Measurements from ENCODE around the gene SERPINA5.
A peak's percentile ranks its signal among the peaks of the same experiment; 100 is the strongest.

SERPINA5 gene

GRCh38 chr14:94548999-94549985 is 31.9 kb upstream of the SERPINA5 start:
- peak; percentile 1 for DNase-seq
- H2BK12ac ChIP-seq (ENCODE audit: low read length in 2 of 2), result no peak overlapping the region
- no peak overlapping the region for H3K4me3 ChIP-seq (ENCODE audit: insufficient read depth in 1 of 2, low read depth in 1 of 2, low read length in 2 of 2)
- H3K79me1 ChIP-seq (replicated peaks; ENCODE audit: low read length, poor library complexity, severe bottlenecking), result no peaks in the 10 kb centered on the region
- 35% methylated on average over 22 of the region's 24 CpGs for WGBS
- no peak overlapping the region for H2AFZ ChIP-seq (ENCODE audit: low read depth, low read length)
- no peak overlapping the region for H3K23ac ChIP-seq (ENCODE audit: low read length in 2 of 2)
- no peak overlapping the region for H2BK120ac ChIP-seq (ENCODE audit: low read depth, low read length)
- no peak overlapping the region for H3K18ac ChIP-seq (ENCODE audit: low read depth in 1 of 2, low read length in 2 of 2)
- no peak overlapping the region for H3K4ac ChIP-seq (ENCODE audit: low read depth in 1 of 2, low read length in 2 of 2)
- H2BK15ac ChIP-seq (ENCODE audit: low read depth, poor library complexity, severe bottlenecking), result no peak overlapping the region
- peaks cover 1% of the 10 kb centered on the region for H3K4me1 ChIP-seq (ENCODE audit: control insufficient read depth, insufficient read depth, low read depth, low read length)
- no peak overlapping the region for H4K91ac ChIP-seq (ENCODE audit: low read length)
- H3K27ac ChIP-seq (ENCODE audit: low read length, poor library complexity, severe bottlenecking), result no peak overlapping the region
- H2BK5ac ChIP-seq (ENCODE audit: low read depth, low read length, poor library complexity, severe bottlenecking), result no peak overlapping the region
- H3K9ac ChIP-seq (ENCODE audit: low read length), result no peak overlapping the region
- no peak overlapping the region for H3K14ac ChIP-seq (ENCODE audit: low read length in 2 of 2)
- peaks cover 0 to 13% of the 10 kb centered on the region in 2 experiments for H3K27me3 ChIP-seq (ENCODE audit: control insufficient read depth in 1 of 2, insufficient read depth in 1 of 2, low read length in 2 of 2)
- no peak overlapping the region for H3K4me2 ChIP-seq (ENCODE audit: low read length, poor library complexity, severe bottlenecking)
- H2AK5ac ChIP-seq (ENCODE audit: low read length, severe bottlenecking), result no peak overlapping the region
- H3K36me3 ChIP-seq (ENCODE audit: control insufficient read depth in 1 of 2, insufficient read depth in 2 of 2, low read depth in 1 of 2, low read length in 2 of 2), result no peaks in the 10 kb centered on the region
- H4K8ac ChIP-seq (ENCODE audit: low read length), result no peak overlapping the region
- peaks cover 5% of the 10 kb centered on the region for H3K9me3 ChIP-seq (ENCODE audit: control insufficient read depth, low read length)

- no peak for DNase-seq
- no peak overlapping the region for H4K8ac ChIP-seq (ENCODE audit: low read length)
- no peaks in the 10 kb centered on the region for H3K36me3 ChIP-seq (ENCODE audit: control insufficient read depth in 1 of 2, insufficient read depth in 2 of 2, low read depth in 1 of 2, low read length in 2 of 2)
- no peak overlapping the region for H2BK12ac ChIP-seq (ENCODE audit: low read length in 2 of 2)
- no peak overlapping the region for H3K4me2 ChIP-seq (ENCODE audit: low read length, poor library complexity, severe bottlenecking)
- H2AK5ac ChIP-seq (ENCODE audit: low read length, severe bottlenecking), result no peak overlapping the region
- H3K27me3 ChIP-seq (ENCODE audit: control insufficient read depth in 1 of 2, insufficient read depth in 1 of 2, low read length in 2 of 2), result peaks cover 0 to 13% of the 10 kb centered on the region in 2 experiments
- no peak overlapping the region for H3K4me3 ChIP-seq (ENCODE audit: insufficient read depth in 1 of 2, low read depth in 1 of 2, low read length in 2 of 2)
- WGBS, result 80% methylated on average over 3 of the region's 8 CpGs
- no peak overlapping the region for H4K91ac ChIP-seq (ENCODE audit: low read length)
- H2BK5ac ChIP-seq (ENCODE audit: low read depth, low read length, poor library complexity, severe bottlenecking), result no peak overlapping the region
- no peak overlapping the region for H2BK120ac ChIP-seq (ENCODE audit: low read depth, low read length)
- H3K18ac ChIP-seq (ENCODE audit: low read depth in 1 of 2, low read length in 2 of 2), result no peak overlapping the region
- no peak overlapping the region for H3K23ac ChIP-seq (ENCODE audit: low read length in 2 of 2)
- peaks cover 10% of the 10 kb centered on the region for H3K9me3 ChIP-seq (ENCODE audit: control insufficient read depth, low read length)
- H2AFZ ChIP-seq (ENCODE audit: low read depth, low read length), result no peak overlapping the region
- no peak overlapping the region for H3K14ac ChIP-seq (ENCODE audit: low read length in 2 of 2)
- H3K79me1 ChIP-seq (replicated peaks; ENCODE audit: low read length, poor library complexity, severe bottlenecking), result no peaks in the 10 kb centered on the region
- H3K9ac ChIP-seq (ENCODE audit: low read length), result no peak overlapping the region
- H3K4ac ChIP-seq (ENCODE audit: low read depth in 1 of 2, low read length in 2 of 2), result no peak overlapping the region
- H3K27ac ChIP-seq (ENCODE audit: low read length, poor library complexity, severe bottlenecking), result no peak overlapping the region
- peaks cover 1% of the 10 kb centered on the region for H3K4me1 ChIP-seq (ENCODE audit: control insufficient read depth, insufficient read depth, low read depth, low read length)
- H2BK15ac ChIP-seq (ENCODE audit: low read depth, poor library complexity, severe bottlenecking), result no peak overlapping the region
Observed at GRCh38 chr14:94550041-94550440, 31.2 kb upstream of the SERPINA5 start.

GRCh38 chr14:94555991-94556390 is 25.2 kb upstream of the SERPINA5 start:
- Histone ChIP-seq H4K8ac (ENCODE audit: low read length) (no peak overlapping the region), H2BK120ac (ENCODE audit: low read depth, low read length) (no peak overlapping the region), H3K4ac (ENCODE audit: low read depth in 1 of 2, low read length in 2 of 2) (no peak overlapping the region), H2AK5ac (ENCODE audit: low read length, severe bottlenecking) (no peak overlapping the region), H3K4me3 (ENCODE audit: insufficient read depth in 1 of 2, low read depth in 1 of 2, low read length in 2 of 2) (no peak overlapping the region), H3K9ac (ENCODE audit: low read length) (no peak overlapping the region), H3K79me1 (replicated peaks; ENCODE audit: low read length, poor library complexity, severe bottlenecking) (no peaks in the 10 kb centered on the region), H2AFZ (ENCODE audit: low read depth, low read length) (no peak overlapping the region), H3K27ac (ENCODE audit: low read length, poor library complexity, severe bottlenecking) (no peak overlapping the region), H3K23ac (ENCODE audit: low read length in 2 of 2) (no peak overlapping the region), H3K14ac (ENCODE audit: low read length in 2 of 2) (no peak overlapping the region), H3K18ac (ENCODE audit: low read depth in 1 of 2, low read length in 2 of 2) (no peak overlapping the region), H4K91ac (ENCODE audit: low read length) (no peak overlapping the region), H2BK15ac (ENCODE audit: low read depth, poor library complexity, severe bottlenecking) (no peak overlapping the region), H2BK5ac (ENCODE audit: low read depth, low read length, poor library complexity, severe bottlenecking) (no peak overlapping the region), H3K27me3 (ENCODE audit: control insufficient read depth in 1 of 2, insufficient read depth in 1 of 2, low read length in 2 of 2) (peaks cover 0 to 17% of the 10 kb centered on the region in 2 experiments), H3K4me2 (ENCODE audit: low read length, poor library complexity, severe bottlenecking) (no peak overlapping the region), H3K36me3 (ENCODE audit: control insufficient read depth in 1 of 2, insufficient read depth in 2 of 2, low read depth in 1 of 2, low read length in 2 of 2) (no peaks in the 10 kb centered on the region), H2BK12ac (ENCODE audit: low read length in 2 of 2) (no peak overlapping the region), H3K4me1 (ENCODE audit: control insufficient read depth, insufficient read depth, low read depth, low read length) (no peaks in the 10 kb centered on the region), H3K9me3 (ENCODE audit: control insufficient read depth, low read length) (peaks cover 12% of the 10 kb centered on the region)
- WGBS, result 84% methylated on average over 9 of the region's 9 CpGs
- no peak for DNase-seq

GRCh38 chr14:94557327-94557726 is 23.9 kb upstream of the SERPINA5 start:
- Histone ChIP-seq H3K79me1 (replicated peaks; ENCODE audit: low read length, poor library complexity, severe bottlenecking) (no peaks in the 10 kb centered on the region), H3K23ac (ENCODE audit: low read length in 2 of 2) (no peak overlapping the region), H3K4ac (ENCODE audit: low read depth in 1 of 2, low read length in 2 of 2) (no peak overlapping the region), H4K8ac (ENCODE audit: low read length) (no peak overlapping the region), H2BK12ac (ENCODE audit: low read length in 2 of 2) (no peak overlapping the region), H3K9me3 (ENCODE audit: control insufficient read depth, low read length) (peaks cover 12% of the 10 kb centered on the region), H2BK120ac (ENCODE audit: low read depth, low read length) (no peak overlapping the region), H3K18ac (ENCODE audit: low read depth in 1 of 2, low read length in 2 of 2) (no peak overlapping the region), H3K9ac (ENCODE audit: low read length) (no peak overlapping the region), H2BK15ac (ENCODE audit: low read depth, poor library complexity, severe bottlenecking) (no peak overlapping the region), H4K91ac (ENCODE audit: low read length) (no peak overlapping the region), H3K27ac (ENCODE audit: low read length, poor library complexity, severe bottlenecking) (no peak overlapping the region), H3K36me3 (ENCODE audit: control insufficient read depth in 1 of 2, insufficient read depth in 2 of 2, low read depth in 1 of 2, low read length in 2 of 2) (no peaks in the 10 kb centered on the region), H2AK5ac (ENCODE audit: low read length, severe bottlenecking) (no peak overlapping the region), H2BK5ac (ENCODE audit: low read depth, low read length, poor library complexity, severe bottlenecking) (no peak overlapping the region), H3K4me1 (ENCODE audit: control insufficient read depth, insufficient read depth, low read depth, low read length) (no peaks in the 10 kb centered on the region), H3K4me2 (ENCODE audit: low read length, poor library complexity, severe bottlenecking) (no peak overlapping the region), H3K14ac (ENCODE audit: low read length in 2 of 2) (no peak overlapping the region), H3K27me3 (ENCODE audit: control insufficient read depth in 1 of 2, insufficient read depth in 1 of 2, low read length in 2 of 2) (peaks cover 0 to 20% of the 10 kb centered on the region in 2 experiments), H2AFZ (ENCODE audit: low read depth, low read length) (no peak overlapping the region), H3K4me3 (ENCODE audit: insufficient read depth in 1 of 2, low read depth in 1 of 2, low read length in 2 of 2) (no peak overlapping the region)
- no peak for DNase-seq
- WGBS, result no CpG with 5 or more reads among the region's 1 CpG
